ENCODE results near the gene TGIF2.

The TGIF2 gene

DNA sequence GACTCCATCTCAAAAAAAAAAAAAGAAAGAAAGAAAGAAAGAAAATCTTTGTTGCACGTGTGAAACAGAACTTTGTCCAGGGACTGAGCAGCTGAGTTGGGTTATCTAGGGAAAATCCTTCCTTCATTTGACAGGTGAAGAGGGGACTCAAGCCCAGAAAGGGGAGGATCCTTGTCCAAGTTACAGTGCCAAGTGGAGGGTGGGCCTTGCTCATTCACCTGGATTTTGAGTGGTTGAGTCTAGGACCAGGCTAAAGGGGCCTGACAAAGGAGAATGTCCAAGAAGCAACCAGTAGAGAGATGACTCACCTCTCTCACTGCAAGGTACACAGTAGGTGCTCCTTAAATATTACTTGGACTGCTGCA lies 2.7 kb downstream of the TGIF2 start:
- peaks cover 21% of the 10 kb centered on the region for H4K20me1 ChIP-seq (ENCODE audit: insufficient read depth)
- peaks cover 34% of the 10 kb centered on the region for H3K4me1 ChIP-seq (ENCODE audit: low read depth, poor library complexity, severe bottlenecking)
- no peaks in the 10 kb centered on the region for H3K36me3 ChIP-seq (ENCODE audit: insufficient read depth)
- peaks cover 52% of the 10 kb centered on the region for H3K79me2 ChIP-seq (ENCODE audit: insufficient read depth, low read depth)
- H3K27me3 ChIP-seq (ENCODE audit: insufficient read depth, low read depth): no peaks in the 10 kb centered on the region
- no peak overlapping the region for H3K4me3 ChIP-seq (IDR thresholded peaks at IDR 0.05; ENCODE audit: insufficient read depth, low read depth, low read length)
- H2AFZ ChIP-seq (ENCODE audit: low read depth): no peak overlapping the region
- no peak overlapping the region; the same call in 1 of the 2 replicates for H3K9ac ChIP-seq
- TF ChIP-seq, protein P1, sequence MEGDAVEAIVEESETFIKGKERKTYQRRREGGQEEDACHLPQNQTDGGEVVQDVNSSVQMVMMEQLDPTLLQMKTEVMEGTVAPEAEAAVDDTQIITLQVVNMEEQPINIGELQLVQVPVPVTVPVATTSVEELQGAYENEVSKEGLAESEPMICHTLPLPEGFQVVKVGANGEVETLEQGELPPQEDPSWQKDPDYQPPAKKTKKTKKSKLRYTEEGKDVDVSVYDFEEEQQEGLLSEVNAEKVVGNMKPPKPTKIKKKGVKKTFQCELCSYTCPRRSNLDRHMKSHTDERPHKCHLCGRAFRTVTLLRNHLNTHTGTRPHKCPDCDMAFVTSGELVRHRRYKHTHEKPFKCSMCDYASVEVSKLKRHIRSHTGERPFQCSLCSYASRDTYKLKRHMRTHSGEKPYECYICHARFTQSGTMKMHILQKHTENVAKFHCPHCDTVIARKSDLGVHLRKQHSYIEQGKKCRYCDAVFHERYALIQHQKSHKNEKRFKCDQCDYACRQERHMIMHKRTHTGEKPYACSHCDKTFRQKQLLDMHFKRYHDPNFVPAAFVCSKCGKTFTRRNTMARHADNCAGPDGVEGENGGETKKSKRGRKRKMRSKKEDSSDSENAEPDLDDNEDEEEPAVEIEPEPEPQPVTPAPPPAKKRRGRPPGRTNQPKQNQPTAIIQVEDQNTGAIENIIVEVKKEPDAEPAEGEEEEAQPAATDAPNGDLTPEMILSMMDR (conservative IDR thresholded peaks at IDR 0.05; ENCODE audit: low read depth, low read length): no peak
- H3K27ac ChIP-seq: peak overlapping the region; percentile 89; the same call in 1 of the 2 replicates
- peak overlapping the region; percentile 71 for H3K4me2 ChIP-seq

DNA sequence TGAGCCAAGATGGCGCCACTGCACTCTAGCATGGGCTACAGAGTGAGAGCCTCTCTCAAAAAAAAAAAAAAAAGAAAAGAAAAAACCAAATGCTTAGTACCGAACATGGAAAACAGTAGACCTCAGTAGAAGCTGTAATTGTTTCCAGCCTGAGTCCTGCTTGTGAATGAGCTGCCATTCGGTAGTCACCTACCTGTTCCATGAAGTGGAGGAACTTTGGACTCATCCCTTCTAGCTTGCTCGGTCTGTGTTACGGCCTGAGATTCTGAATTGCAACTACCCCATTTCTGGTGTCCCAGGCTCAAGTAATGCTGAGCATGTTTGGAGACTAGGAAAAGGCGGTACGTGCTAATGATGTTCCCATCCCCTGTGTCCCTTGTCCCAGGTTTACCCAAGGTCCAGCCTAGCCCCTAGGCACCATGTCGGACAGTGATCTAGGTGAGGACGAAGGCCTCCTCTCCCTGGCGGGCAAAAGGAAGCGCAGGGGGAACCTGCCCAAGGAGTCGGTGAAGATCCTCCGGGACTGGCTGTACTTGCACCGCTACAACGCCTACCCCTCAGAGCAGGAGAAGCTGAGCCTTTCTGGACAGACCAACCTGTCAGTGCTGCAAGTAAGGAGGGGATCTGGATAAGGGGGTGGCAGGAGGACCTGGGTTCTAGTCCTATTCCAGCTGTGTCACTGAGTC lies 5.1 kb downstream of the TGIF2 start:
- H3K36me3 ChIP-seq (ENCODE audit: insufficient read depth): no peaks in the 10 kb centered on the region
- peaks cover 45% of the 10 kb centered on the region for H3K4me1 ChIP-seq (ENCODE audit: low read depth, poor library complexity, severe bottlenecking)
- peaks cover 52% of the 10 kb centered on the region for H3K79me2 ChIP-seq (ENCODE audit: insufficient read depth, low read depth)
- no peak overlapping the region for H3K4me3 ChIP-seq (IDR thresholded peaks at IDR 0.05; ENCODE audit: insufficient read depth, low read depth, low read length)
- TF ChIP-seq, protein P1 (conservative IDR thresholded peaks at IDR 0.05; ENCODE audit: low read depth, low read length): no peak
- H3K9ac ChIP-seq: no peak overlapping the region
- H4K20me1 ChIP-seq (ENCODE audit: insufficient read depth): peaks cover 21% of the 10 kb centered on the region
- no peak overlapping the region for H3K27ac ChIP-seq
- H3K4me2 ChIP-seq: no peak overlapping the region
- H2AFZ ChIP-seq (ENCODE audit: low read depth): no peak overlapping the region
- H3K27me3 ChIP-seq (ENCODE audit: insufficient read depth, low read depth): no peaks in the 10 kb centered on the region

GRCh38 chr20:36579996-36580545 lies 6.7 kb downstream of the TGIF2 start:
- Histone ChIP-seq H3K4me2 (no peak overlapping the region), H2AFZ (ENCODE audit: low read depth) (no peak overlapping the region), H3K4me1 (ENCODE audit: low read depth, poor library complexity, severe bottlenecking) (peaks cover 45% of the 10 kb centered on the region), H4K20me1 (ENCODE audit: insufficient read depth) (peaks cover 21% of the 10 kb centered on the region), H3K4me3 (IDR thresholded peaks at IDR 0.05; ENCODE audit: insufficient read depth, low read depth, low read length) (no peak overlapping the region), H3K36me3 (ENCODE audit: insufficient read depth) (no peaks in the 10 kb centered on the region), H3K27ac (no peak overlapping the region), H3K27me3 (ENCODE audit: insufficient read depth, low read depth) (no peaks in the 10 kb centered on the region), H3K79me2 (ENCODE audit: insufficient read depth, low read depth) (peaks cover 45% of the 10 kb centered on the region), H3K9ac (no peak overlapping the region)
- TF ChIP-seq, protein P1 (conservative IDR thresholded peaks at IDR 0.05; ENCODE audit: low read depth, low read length): no peak

- Histone ChIP-seq H3K4me2 (no peak overlapping the region), H2AFZ (ENCODE audit: low read depth) (no peak overlapping the region), H3K79me2 (ENCODE audit: insufficient read depth, low read depth) (peaks cover 22% of the 10 kb centered on the region), H3K27me3 (ENCODE audit: insufficient read depth, low read depth) (no peaks in the 10 kb centered on the region), H3K9ac (no peak overlapping the region), H4K20me1 (ENCODE audit: insufficient read depth) (peaks cover 8% of the 10 kb centered on the region), H3K27ac (no peak overlapping the region), H3K4me3 (IDR thresholded peaks at IDR 0.05; ENCODE audit: insufficient read depth, low read depth, low read length) (no peak overlapping the region), H3K36me3 (ENCODE audit: insufficient read depth) (no peaks in the 10 kb centered on the region), H3K4me1 (ENCODE audit: low read depth, poor library complexity, severe bottlenecking) (peaks cover 27% of the 10 kb centered on the region)
- TF ChIP-seq, protein P1 (conservative IDR thresholded peaks at IDR 0.05; ENCODE audit: low read depth, low read length): no peak
These were observed 8.9 kb downstream of the TGIF2 start for GRCh38 chr20:36582322-36582721.
